Activated T-cell treated with anti-CD3 and anti-CD28 coated beads for 1 hour (primary cell): ENCODE results near the gene ZNF284.
A peak's percentile ranks its signal among the peaks of the same experiment; 100 is the strongest.

ENCODE experiments used
- DNase-seq: peaks from one replicate; pipeline ENCODE4 v3.0.0-alpha.2; 2020; ENCODE audit warnings: low read depth

Gene ZNF284

DNA sequence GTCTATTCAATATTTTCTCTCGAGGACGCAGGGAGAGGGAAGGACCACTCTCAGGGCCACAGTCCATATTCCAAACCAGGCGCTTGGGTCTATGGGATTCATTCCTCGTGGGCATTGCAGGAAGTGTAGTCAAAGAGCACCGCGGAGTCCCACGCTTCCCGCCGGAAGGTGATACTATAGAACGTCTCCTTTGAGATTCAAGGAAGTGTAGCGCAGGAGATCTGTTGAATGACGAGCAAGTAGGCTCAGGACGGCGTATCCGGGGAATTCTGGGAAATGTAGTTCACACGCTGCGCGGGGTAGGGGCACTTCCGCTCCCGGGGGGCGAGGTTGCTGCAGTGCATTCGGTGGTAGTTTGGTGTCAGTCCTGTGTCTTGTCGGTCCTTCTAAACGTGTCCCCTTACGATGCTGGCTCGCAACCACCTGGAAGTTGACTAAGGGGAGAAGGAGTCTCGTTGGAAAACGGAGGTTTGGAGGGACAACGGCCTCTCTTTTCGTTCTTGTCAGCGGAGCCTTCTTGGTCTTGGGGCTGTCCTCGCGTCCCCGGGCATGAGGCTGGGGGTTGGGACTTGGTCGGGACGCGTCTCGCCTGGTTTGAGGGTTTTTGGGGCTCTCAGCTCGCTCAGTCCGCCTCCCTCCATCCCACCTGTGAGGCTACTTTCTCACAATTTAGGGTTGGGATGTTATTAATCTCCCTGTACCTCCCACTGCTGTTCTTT is at the start of gene ZNF284:
TSS of gene ZNF284 (plus strand) at position 336 of the 719 bp plus-strand sequence. CDS start 4,231 bp downstream, outside the sequence.
- DNase-seq = peak; percentile 68

- no peak for DNase-seq
These were observed 47.1 kb upstream of the ZNF284 start for GRCh38 chr19:44024900-44025216.

DNA sequence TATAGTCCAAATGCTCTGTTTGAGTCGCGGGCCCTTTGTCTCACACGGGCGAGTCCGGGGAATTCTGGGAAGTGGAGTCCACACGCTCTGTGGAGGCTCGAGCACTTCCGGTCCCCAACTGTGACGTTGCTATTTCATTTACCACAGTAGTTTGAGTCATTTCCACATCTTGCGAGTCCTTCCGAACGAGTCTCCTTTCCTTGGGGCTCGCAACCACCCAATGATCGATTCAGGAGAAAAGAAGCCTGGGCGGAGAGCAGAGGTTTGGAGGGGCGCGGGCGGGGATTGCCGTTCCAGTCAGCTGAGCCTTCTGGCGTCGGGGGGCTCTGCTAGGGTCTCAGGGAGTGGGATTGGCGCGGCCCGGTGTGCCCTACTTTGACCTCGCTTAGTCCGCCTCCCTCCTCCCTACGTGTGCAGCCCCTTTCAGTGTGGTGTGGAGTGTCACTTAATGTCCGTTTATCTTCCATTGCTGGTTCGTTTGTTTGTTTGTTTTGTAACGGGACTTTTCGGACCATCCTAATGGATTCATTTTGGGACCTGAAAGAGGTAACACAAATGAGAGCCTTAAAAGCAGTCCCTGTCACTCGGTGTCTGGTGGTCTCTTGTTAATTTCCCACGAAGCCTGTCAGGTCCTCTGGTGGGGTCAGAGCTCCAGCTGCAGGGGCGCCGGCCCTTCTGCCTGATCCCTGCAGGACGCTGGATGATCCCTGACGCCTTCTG is 46.6 kb upstream of the ZNF284 start, which contains the start of gene ZNF222:
TSS of gene ZNF222 (plus strand) at position 163 of the 720 bp plus-strand sequence. CDS start at position 221, 58 bp downstream.
- DNase-seq = peak; percentile 52

GRCh38 chr19:44026622-44027021 is 45.3 kb upstream of the ZNF284 start:
- DNase-seq = no peak

- DNase-seq = no peak
These were observed 39.9 kb upstream of the ZNF284 start for GRCh38 chr19:44032001-44032610.

- no peak for DNase-seq
These were observed 29.8 kb upstream of the ZNF284 start for GRCh38 chr19:44042147-44042546.

DNA sequence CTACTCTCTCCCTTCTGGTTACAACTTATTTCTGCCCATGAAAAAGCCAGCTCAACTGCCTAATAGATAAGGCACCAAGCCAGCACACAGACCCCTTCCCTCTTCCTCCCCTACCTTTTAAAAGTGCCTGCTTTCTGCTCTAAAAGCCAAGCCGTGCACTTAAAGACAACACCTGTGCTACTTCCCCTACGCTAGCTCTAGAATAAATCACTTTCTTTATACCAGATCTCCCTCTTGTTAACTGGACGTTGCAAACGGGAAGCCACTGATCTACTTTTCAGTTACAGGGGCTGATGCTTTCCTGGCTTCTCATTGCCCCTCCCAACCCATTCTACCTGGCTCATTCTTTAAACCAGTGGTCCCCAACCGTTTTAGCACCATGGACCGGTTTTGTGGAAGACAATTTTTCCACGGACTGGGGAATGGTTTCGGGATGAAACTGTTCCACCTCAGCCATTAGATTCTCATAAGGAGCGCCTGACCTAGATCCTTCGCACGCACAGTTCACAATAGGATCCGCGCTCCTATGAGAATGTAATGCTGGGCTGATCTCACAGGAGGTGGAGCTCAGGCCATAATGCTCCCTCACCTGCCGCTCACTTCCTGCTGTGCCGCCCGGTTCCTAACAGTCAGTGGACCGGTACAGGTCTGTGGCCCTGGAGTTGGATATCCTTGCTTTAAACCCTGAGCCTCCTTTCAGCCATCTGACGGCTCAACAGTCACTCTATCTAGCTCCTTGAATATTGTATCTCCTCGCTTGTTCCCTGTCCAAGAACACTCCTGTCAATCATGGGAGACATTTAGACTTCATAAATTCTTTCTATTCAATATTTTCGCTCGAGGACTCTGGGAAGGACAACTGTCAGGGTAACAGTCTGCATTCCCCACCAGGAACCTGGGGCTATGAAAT is 21.0 kb upstream of the ZNF284 start:
- DNase-seq = no peak

DNA sequence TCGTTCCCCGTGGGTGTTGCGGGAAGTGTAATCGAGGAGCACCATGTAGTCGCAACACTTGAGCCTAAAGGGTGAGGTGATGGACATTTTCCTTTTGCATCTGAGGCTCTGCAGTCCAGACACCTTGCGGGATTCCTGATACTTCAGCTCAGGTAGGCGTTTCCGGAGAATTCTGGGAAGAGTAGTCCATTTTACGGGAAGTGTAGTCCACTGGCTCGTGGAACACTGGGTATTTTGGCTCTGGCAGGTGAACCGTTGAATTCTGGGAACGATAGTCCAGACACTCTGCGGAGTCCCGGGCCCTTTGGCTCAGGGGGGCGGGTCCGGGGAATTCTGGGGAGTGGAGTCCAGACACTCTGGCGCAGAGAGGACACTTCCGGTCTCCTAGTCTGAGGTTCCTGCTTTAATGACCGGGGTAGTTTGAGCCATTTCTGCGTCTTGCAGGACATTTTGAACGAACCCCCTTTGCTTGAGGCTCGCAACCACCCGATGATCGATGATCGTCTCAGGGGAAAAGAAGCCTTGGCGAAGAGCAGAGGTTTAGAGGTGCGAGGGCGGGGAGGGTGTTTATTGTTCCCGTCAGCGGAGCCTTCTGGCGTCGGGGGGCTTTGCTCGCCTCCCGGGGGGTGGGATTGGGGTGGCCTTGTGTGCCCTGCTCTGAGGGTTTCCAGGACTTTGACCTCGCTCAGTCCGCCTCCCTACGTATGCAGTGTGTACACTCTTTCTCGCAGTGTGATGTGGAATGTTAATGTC is 20.1 kb upstream of the ZNF284 start, which contains the start of gene ZNF223:
TSS of gene ZNF223 (plus strand) at position 387 of the 753 bp plus-strand sequence. CDS start 3,141 bp downstream, outside the sequence.
- DNase-seq = peak; percentile 38

DNA sequence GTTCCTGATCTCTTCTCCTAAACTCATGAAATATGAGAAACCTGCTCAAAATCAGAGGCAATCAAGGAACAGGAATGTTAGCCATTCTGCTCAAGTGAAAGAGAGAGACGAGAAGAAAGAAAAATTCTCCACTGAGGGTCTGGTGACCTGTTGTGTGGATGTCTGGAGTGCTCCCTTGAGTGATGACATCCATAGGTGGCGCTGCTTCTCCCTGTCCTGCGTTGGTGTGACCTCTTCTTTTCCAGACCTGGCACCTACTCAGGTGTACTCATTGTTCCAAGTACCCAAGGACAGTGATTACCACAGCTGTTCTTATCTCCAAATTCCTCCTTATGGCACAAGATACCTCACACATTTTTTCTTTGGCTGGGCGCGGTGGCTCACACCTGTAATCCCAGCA is 16.1 kb upstream of the ZNF284 start:
- no peak for DNase-seq

- DNase-seq = no peak
These were observed 12.7 kb upstream of the ZNF284 start for GRCh38 chr19:44059229-44059628.

DNA sequence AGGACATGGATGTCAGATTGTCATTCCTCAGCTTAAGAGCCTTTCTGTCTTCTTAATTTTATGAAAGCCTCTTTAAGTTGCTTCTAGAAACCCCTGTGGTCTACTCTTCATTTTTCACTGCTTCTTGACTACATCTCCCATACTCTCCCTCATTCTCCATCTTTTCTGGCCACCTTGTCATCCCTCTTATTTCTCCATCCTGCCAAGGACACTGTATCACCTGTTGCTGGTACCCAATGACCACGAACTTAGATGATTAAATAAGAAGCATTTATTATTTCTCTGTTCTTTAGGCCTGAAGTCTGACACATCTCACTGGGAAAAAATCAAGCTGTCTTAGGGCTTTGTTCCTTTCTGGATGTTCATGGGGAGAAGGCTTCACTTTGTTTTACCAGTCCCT is 10.9 kb upstream of the ZNF284 start:
- no peak for DNase-seq

DNA sequence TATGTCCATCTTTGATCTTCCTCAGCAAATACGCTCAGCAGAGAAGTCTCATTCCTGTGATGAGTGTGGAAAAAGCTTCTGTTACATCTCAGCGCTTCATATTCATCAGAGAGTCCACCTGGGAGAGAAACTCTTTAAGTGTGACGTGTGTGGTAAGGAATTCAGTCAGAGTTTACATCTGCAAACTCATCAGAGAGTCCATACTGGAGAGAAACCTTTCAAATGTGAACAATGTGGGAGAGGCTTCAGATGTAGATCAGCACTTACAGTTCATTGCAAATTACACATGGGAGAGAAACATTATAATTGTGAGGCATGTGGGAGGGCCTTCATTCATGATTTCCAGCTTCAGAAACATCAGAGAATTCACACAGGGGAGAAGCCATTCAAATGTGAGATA is 5.7 kb upstream of the ZNF284 start:
- no peak for DNase-seq

DNA sequence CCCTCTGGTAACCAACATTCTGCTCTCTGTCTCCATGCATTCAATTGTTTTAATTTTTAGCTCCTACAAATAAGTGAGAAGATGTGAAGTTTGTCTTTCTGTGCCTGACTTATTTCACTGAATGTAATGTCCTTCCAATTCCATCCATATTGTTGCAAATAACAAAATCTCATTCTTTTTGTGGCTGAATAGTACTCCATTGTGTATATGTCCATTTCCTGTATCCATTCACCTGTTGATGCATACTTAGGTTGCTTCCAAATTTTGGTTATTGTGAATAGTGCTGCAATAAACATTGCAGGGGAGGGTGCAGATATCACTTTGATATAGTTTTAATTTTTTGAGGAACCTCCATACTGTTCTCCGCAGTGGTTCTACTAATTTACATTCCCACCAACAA is 2.5 kb upstream of the ZNF284 start:
- DNase-seq = no peak

- DNase-seq = no peak
These were observed 813 bp downstream of the ZNF284 start for GRCh38 chr19:44072543-44073401.

DNA sequence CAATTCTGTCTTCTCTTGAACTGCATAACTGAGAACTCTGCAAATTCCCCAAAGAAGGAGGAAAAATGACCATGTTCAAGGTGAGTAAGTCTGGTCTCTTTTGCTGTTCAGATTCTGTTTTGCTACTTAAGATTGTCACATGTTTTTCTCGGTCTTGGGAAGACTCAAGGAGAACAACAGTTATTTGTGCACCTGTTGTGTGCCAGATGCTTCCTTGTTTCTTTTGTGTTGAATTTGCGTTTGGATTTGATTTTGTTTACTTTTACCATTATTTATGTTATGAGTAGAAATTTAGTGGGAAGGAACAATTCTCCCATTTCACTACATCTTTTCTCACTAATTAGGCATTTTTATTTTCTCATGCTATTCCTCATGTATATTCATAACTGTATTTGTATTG is 4.4 kb downstream of the ZNF284 start:
- DNase-seq = no peak

GRCh38 chr19:44092108-44092507 is 20.1 kb downstream of the ZNF284 start:
- DNase-seq = no peak

GRCh38 chr19:44093931-44094765 is 22.2 kb downstream of the ZNF284 start, which contains the start of gene ZNF224:
Gene ZNF224, plus strand, starts transcription at chr19:44094361. Its CDS starts 3,513 bp downstream, at chr19:44097874.
- DNase-seq = peak; percentile 69

DNA sequence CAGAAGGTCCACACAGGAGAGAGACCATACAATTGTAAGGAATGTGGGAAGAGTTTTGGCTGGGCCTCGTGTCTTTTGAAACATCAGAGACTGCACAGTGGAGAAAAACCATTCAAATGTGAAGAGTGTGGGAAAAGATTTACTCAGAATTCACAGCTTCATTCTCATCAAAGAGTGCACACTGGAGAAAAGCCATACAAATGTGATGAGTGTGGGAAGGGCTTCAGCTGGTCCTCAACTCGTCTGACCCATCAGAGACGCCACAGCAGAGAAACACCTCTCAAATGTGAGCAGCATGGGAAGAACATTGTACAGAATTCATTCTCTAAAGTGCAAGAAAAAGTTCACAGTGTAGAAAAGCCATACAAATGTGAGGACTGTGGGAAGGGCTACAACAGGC is 35.8 kb downstream of the ZNF284 start:
- no peak for DNase-seq

- no peak for DNase-seq
These were observed 37.5 kb downstream of the ZNF284 start for GRCh38 chr19:44109458-44109857.
